PFSK-1 (cell line): ENCODE results near the gene KSR2.

ENCODE experiments used
- FOXP2 ChIP-seq: optimal IDR thresholded peaks from 2 replicates; pipeline ENCODE3; 2011; ENCODE audit warnings: borderline replicate concordance, control low read depth, inconsistent platforms; ENCODE audit not compliant: insufficient read depth; ENCODE audit errors: extremely low read length, extremely low read depth
- POLR2AphosphoS5 ChIP-seq: IDR thresholded peaks from 2 replicates; pipeline ENCODE4 v1.6.1; 2012; ENCODE audit warnings: low read depth, mild to moderate bottlenecking, control low read depth, low read length, moderate library complexity
- REST ChIP-seq, 2 experiments: IDR thresholded peaks; 2 replicates each; pipeline versions ENCODE4 v1.6.1 to v1.8.0; 2011 to 2012; ENCODE audit warnings: low read depth in 2 of 2, low read length in 2 of 2, control low read depth in 1 of 2, inconsistent platforms in 1 of 2, mild to moderate bottlenecking in 1 of 2, moderate library complexity in 1 of 2; ENCODE audit not compliant: insufficient read depth in 1 of 2
- SIN3A ChIP-seq: IDR thresholded peaks from 2 replicates; pipeline ENCODE4 v1.6.1; 2012; ENCODE audit warnings: mild to moderate bottlenecking, low read length, moderate library complexity, borderline replicate concordance; ENCODE audit not compliant: insufficient read depth
- TAF1 ChIP-seq: IDR thresholded peaks from 2 replicates; pipeline ENCODE4 v1.6.1; 2012; ENCODE audit warnings: low read length, control low read depth, borderline replicate concordance; ENCODE audit not compliant: insufficient read depth

KSR2 gene

GRCh38 chr12:117707861-117708260 lies 260.9 kb downstream of the KSR2 start:
- TF ChIP-seq SIN3A: no peak
- TF ChIP-seq REST (IDR thresholded peaks at IDR 0.05; ENCODE audit: insufficient read depth in 1 of 2, low read depth in 2 of 2, low read length in 2 of 2): no peak
- TF ChIP-seq FOXP2: no peak
- TF ChIP-seq TAF1: no peak
- no peak for TF ChIP-seq POLR2AphosphoS5

- TF ChIP-seq TAF1 (no peak), SIN3A (no peak), FOXP2 (no peak), POLR2AphosphoS5 (no peak), REST (IDR thresholded peaks at IDR 0.05; ENCODE audit: insufficient read depth in 1 of 2, low read depth in 2 of 2, low read length in 2 of 2) (no peak)
These were observed 265.2 kb downstream of the KSR2 start for GRCh38 chr12:117703584-117703983.

GRCh38 chr12:117702741-117703140 lies 266.0 kb downstream of the KSR2 start:
- TF ChIP-seq POLR2AphosphoS5 (no peak), SIN3A (no peak), REST (IDR thresholded peaks at IDR 0.05; ENCODE audit: insufficient read depth in 1 of 2, low read depth in 2 of 2, low read length in 2 of 2) (no peak), TAF1 (no peak), FOXP2 (no peak)

- TF ChIP-seq POLR2AphosphoS5 (no peak), FOXP2 (no peak), REST (IDR thresholded peaks at IDR 0.05; ENCODE audit: insufficient read depth in 1 of 2, low read depth in 2 of 2, low read length in 2 of 2) (no peak), SIN3A (no peak), TAF1 (no peak)
These were observed 269.2 kb downstream of the KSR2 start for GRCh38 chr12:117699575-117699974.

GRCh38 chr12:117699118-117699517 lies 269.7 kb downstream of the KSR2 start:
- no peak for TF ChIP-seq REST (IDR thresholded peaks at IDR 0.05; ENCODE audit: insufficient read depth in 1 of 2, low read depth in 2 of 2, low read length in 2 of 2)
- no peak for TF ChIP-seq POLR2AphosphoS5
- no peak for TF ChIP-seq FOXP2
- TF ChIP-seq TAF1: no peak
- no peak for TF ChIP-seq SIN3A
